ENCODE data around the gene MED16.

DNA sequence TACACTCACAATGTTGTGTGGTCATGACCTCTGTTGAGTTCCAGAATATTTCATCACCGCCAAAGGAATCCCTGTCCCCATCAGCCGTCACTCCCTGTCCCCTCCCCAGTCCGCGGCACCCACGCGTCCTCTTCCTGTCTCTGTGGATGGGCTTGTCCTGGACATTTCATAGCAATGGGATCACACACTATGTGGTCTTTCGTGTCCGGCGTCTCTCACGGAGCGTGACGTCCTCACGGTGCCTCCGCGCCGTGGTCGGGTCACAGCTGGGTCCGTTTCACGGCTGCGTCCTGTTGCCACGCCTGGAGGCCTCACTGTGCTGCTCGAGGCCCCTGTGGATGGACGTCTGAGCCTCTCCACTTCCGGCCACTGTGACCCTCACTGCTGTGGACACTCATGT, 58.8 kb downstream of the MED16 start:
- TF ChIP-seq, protein P1, sequence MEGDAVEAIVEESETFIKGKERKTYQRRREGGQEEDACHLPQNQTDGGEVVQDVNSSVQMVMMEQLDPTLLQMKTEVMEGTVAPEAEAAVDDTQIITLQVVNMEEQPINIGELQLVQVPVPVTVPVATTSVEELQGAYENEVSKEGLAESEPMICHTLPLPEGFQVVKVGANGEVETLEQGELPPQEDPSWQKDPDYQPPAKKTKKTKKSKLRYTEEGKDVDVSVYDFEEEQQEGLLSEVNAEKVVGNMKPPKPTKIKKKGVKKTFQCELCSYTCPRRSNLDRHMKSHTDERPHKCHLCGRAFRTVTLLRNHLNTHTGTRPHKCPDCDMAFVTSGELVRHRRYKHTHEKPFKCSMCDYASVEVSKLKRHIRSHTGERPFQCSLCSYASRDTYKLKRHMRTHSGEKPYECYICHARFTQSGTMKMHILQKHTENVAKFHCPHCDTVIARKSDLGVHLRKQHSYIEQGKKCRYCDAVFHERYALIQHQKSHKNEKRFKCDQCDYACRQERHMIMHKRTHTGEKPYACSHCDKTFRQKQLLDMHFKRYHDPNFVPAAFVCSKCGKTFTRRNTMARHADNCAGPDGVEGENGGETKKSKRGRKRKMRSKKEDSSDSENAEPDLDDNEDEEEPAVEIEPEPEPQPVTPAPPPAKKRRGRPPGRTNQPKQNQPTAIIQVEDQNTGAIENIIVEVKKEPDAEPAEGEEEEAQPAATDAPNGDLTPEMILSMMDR (IDR thresholded peaks at IDR 0.05), result no peak
- TF ChIP-seq POLR2AphosphoS5 (IDR thresholded peaks at IDR 0.05) (no peak), EP300 (IDR thresholded peaks at IDR 0.05; ENCODE audit: low read depth) (no peak)

All from transverse colon (tissue), 4 donors.